GM23338 (cell line): ENCODE measurements around the gene NPY1R.

Experiments used
- CREB1 ChIP-seq: fragments of 250-450 bp; sonication (Bioruptor Pico); IDR thresholded peaks from 2 replicates; pipeline ENCODE4 v1.5.0; 2020; ENCODE audit warnings: low read depth, mild to moderate bottlenecking, moderate library complexity
- EZH2 ChIP-seq: fragments of 200-600 bp; sonication (generic); IDR thresholded peaks from one replicate; pipeline ENCODE4 v1.8.0; 2017; ENCODE audit warnings: antibody characterized with exemption, mild to moderate bottlenecking, low read depth; ENCODE audit not compliant: unreplicated experiment
- EZH2phosphoT487 ChIP-seq: fragments of 200-600 bp; sonication (generic); IDR thresholded peaks from one replicate; pipeline ENCODE4 v1.8.1; 2018; ENCODE audit warnings: antibody characterized with exemption; ENCODE audit not compliant: unreplicated experiment
- JUNB ChIP-seq: IDR thresholded peaks from one replicate; pipeline ENCODE4 v1.6.1; 2016; ENCODE audit warnings: antibody characterized with exemption; ENCODE audit not compliant: unreplicated experiment
- POLR2AphosphoS5 ChIP-seq: IDR thresholded peaks from 2 replicates; pipeline ENCODE4 v1.6.1; 2016; ENCODE audit warnings: antibody characterized with exemption, low read depth
- ZNF331 ChIP-seq: fragments of 250-450 bp; sonication (Bioruptor Pico); IDR thresholded peaks from 2 replicates; pipeline ENCODE4 v1.5.0; 2020; ENCODE audit warnings: low read depth, mild to moderate bottlenecking, moderate library complexity
- TF ChIP-seq, protein P1 (sequence below), 2 experiments: fragments of 200-600 bp in 1 of 2; sonication (generic) in 1 of 2; conservative IDR thresholded peaks; 2 replicates each; pipeline versions ENCODE4 v1.5.1 to v1.6.1; 2016 to 2017; ENCODE audit warnings: antibody characterized with exemption in 2 of 2, low read depth in 2 of 2, mild to moderate bottlenecking in 2 of 2, moderate library complexity in 1 of 2
- TF ChIP-seq, protein P2 (sequence below): IDR thresholded peaks from one replicate; pipeline ENCODE4 v1.6.1; 2018; ENCODE audit warnings: antibody characterized with exemption; ENCODE audit not compliant: unreplicated experiment
- TF ChIP-seq, protein P3 (sequence below): IDR thresholded peaks from 2 replicates; pipeline ENCODE4 v1.6.1; 2016; ENCODE audit warnings: antibody characterized with exemption

GRCh38 chr4:163295138-163295537 lies 37.3 kb downstream of the NPY1R start:
- TF ChIP-seq, protein P1, sequence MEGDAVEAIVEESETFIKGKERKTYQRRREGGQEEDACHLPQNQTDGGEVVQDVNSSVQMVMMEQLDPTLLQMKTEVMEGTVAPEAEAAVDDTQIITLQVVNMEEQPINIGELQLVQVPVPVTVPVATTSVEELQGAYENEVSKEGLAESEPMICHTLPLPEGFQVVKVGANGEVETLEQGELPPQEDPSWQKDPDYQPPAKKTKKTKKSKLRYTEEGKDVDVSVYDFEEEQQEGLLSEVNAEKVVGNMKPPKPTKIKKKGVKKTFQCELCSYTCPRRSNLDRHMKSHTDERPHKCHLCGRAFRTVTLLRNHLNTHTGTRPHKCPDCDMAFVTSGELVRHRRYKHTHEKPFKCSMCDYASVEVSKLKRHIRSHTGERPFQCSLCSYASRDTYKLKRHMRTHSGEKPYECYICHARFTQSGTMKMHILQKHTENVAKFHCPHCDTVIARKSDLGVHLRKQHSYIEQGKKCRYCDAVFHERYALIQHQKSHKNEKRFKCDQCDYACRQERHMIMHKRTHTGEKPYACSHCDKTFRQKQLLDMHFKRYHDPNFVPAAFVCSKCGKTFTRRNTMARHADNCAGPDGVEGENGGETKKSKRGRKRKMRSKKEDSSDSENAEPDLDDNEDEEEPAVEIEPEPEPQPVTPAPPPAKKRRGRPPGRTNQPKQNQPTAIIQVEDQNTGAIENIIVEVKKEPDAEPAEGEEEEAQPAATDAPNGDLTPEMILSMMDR (conservative IDR thresholded peaks at IDR 0.05; ENCODE audit: low read depth in 2 of 2) = no peak
- TF ChIP-seq CREB1 (CRISPR knock-in tag) (no peak), EZH2phosphoT487 (no peak), POLR2AphosphoS5 (no peak), EZH2 (no peak), ZNF331 (CRISPR knock-in tag) (no peak), JUNB (no peak)
- TF ChIP-seq, protein P2, sequence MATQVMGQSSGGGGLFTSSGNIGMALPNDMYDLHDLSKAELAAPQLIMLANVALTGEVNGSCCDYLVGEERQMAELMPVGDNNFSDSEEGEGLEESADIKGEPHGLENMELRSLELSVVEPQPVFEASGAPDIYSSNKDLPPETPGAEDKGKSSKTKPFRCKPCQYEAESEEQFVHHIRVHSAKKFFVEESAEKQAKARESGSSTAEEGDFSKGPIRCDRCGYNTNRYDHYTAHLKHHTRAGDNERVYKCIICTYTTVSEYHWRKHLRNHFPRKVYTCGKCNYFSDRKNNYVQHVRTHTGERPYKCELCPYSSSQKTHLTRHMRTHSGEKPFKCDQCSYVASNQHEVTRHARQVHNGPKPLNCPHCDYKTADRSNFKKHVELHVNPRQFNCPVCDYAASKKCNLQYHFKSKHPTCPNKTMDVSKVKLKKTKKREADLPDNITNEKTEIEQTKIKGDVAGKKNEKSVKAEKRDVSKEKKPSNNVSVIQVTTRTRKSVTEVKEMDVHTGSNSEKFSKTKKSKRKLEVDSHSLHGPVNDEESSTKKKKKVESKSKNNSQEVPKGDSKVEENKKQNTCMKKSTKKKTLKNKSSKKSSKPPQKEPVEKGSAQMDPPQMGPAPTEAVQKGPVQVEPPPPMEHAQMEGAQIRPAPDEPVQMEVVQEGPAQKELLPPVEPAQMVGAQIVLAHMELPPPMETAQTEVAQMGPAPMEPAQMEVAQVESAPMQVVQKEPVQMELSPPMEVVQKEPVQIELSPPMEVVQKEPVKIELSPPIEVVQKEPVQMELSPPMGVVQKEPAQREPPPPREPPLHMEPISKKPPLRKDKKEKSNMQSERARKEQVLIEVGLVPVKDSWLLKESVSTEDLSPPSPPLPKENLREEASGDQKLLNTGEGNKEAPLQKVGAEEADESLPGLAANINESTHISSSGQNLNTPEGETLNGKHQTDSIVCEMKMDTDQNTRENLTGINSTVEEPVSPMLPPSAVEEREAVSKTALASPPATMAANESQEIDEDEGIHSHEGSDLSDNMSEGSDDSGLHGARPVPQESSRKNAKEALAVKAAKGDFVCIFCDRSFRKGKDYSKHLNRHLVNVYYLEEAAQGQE = no peak
- TF ChIP-seq, protein P3, sequence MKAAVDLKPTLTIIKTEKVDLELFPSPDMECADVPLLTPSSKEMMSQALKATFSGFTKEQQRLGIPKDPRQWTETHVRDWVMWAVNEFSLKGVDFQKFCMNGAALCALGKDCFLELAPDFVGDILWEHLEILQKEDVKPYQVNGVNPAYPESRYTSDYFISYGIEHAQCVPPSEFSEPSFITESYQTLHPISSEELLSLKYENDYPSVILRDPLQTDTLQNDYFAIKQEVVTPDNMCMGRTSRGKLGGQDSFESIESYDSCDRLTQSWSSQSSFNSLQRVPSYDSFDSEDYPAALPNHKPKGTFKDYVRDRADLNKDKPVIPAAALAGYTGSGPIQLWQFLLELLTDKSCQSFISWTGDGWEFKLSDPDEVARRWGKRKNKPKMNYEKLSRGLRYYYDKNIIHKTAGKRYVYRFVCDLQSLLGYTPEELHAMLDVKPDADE = no peak
